ENCODE results near the gene ACYP2.
A peak's percentile ranks its signal among the peaks of the same experiment; 100 is the strongest.
"Not testable (repeated sequence)": the region's sequence is repeated elsewhere in the genome, so short reads cannot be mapped to it uniquely, and the experiment has no call there.

The ACYP2 gene

GRCh38 chr2:54099370-54099769 is 16.0 kb upstream of the ACYP2 start:
- no peak for DNase-seq

- DNase-seq, result no peak
Measured at GRCh38 chr2:54099829-54100585, 15.4 kb upstream of the ACYP2 start.

GRCh38 chr2:54100772-54101171 is 14.6 kb upstream of the ACYP2 start:
- DNase-seq, result no peak

GRCh38 chr2:54103454-54104314 is 11.7 kb upstream of the ACYP2 start:
- DNase-seq, result peak; percentile 32

- peak; percentile 38 for DNase-seq
Measured at GRCh38 chr2:54106631-54107454, 8.6 kb upstream of the ACYP2 start.

GRCh38 chr2:54107455-54107764 is 8.0 kb upstream of the ACYP2 start:
- no peak for DNase-seq

- DNase-seq, result no peak
Measured at GRCh38 chr2:54107903-54108615, 7.4 kb upstream of the ACYP2 start.

GRCh38 chr2:54109848-54110247 is 5.6 kb upstream of the ACYP2 start:
- no peak for DNase-seq

- DNase-seq, result not testable (repeated sequence)
Measured at GRCh38 chr2:54114479-54114878, 936 bp upstream of the ACYP2 start.

- DNase-seq, result no peak
Measured at GRCh38 chr2:54114936-54115283, 505 bp upstream of the ACYP2 start.

GRCh38 chr2:54116598-54116997 is 1.2 kb downstream of the ACYP2 start:
- DNase-seq, result not testable (repeated sequence)

- DNase-seq, result no peak
Measured at GRCh38 chr2:54120950-54121349, 5.5 kb downstream of the ACYP2 start.

- no peak for DNase-seq
Measured at GRCh38 chr2:54122171-54122935, 6.9 kb downstream of the ACYP2 start.

GRCh38 chr2:54122939-54123338 is 7.5 kb downstream of the ACYP2 start:
- no peak for DNase-seq

GRCh38 chr2:54127174-54127573 is 11.8 kb downstream of the ACYP2 start:
- DNase-seq, result not testable (repeated sequence)

GRCh38 chr2:54133056-54133455 is 17.6 kb downstream of the ACYP2 start:
- no peak for DNase-seq

- DNase-seq, result no peak
Measured at GRCh38 chr2:54139210-54139609, 23.8 kb downstream of the ACYP2 start.

GRCh38 chr2:54143780-54144179 is 28.4 kb downstream of the ACYP2 start:
- no peak for DNase-seq

GRCh38 chr2:54148391-54148790 is 33.0 kb downstream of the ACYP2 start:
- no peak for DNase-seq

GRCh38 chr2:54149638-54150441 is 34.4 kb downstream of the ACYP2 start:
- DNase-seq, result no peak

- no peak for DNase-seq
Measured at GRCh38 chr2:54158311-54158710, 42.9 kb downstream of the ACYP2 start.

All from central memory CD4-positive, alpha-beta T cell (primary cell).